ENCODE measurements around the gene TMEM235.

Gene TMEM235

GRCh38 chr17:78279360-78279990, 48.0 kb downstream of the TMEM235 start:
- TF ChIP-seq CTCF (IDR thresholded peaks at IDR 0.05) = no peak

GRCh38 chr17:78281249-78281845, 49.9 kb downstream of the TMEM235 start:
- no peak for TF ChIP-seq CTCF (IDR thresholded peaks at IDR 0.05)

- no peak for TF ChIP-seq CTCF (IDR thresholded peaks at IDR 0.05)
Observed at GRCh38 chr17:78284146-78284545, 52.7 kb downstream of the TMEM235 start.

GRCh38 chr17:78289004-78289403, 57.6 kb downstream of the TMEM235 start:
- TF ChIP-seq CTCF (IDR thresholded peaks at IDR 0.05) = no peak

- peak; percentile 91 for TF ChIP-seq CTCF (IDR thresholded peaks at IDR 0.05)
Observed at GRCh38 chr17:78289802-78290363, 58.5 kb downstream of the TMEM235 start.

All from LNCAP (cell line).